Testis (tissue), 2 donors: ENCODE data around the gene TNS3.

Experiments
- POLR2A ChIP-seq: fragments of 450-650 bp; IDR thresholded peaks from one replicate; pipeline ENCODE4 v1.6.1; 2017; ENCODE audit warnings: antibody characterized with exemption, mild to moderate bottlenecking, moderate library complexity
- TF ChIP-seq, protein P1 (sequence below), 3 experiments: fragments of 450-650 bp in 2 of 3; fragments of 200-600 bp in 1 of 3; sonication (generic) in 1 of 3; IDR thresholded peaks; one replicate each; pipeline ENCODE4 v1.5.1; 2016 to 2019; ENCODE audit warnings: antibody characterized with exemption in 3 of 3, mild to moderate bottlenecking in 2 of 3, moderate library complexity in 1 of 3

- TF ChIP-seq, protein P1, sequence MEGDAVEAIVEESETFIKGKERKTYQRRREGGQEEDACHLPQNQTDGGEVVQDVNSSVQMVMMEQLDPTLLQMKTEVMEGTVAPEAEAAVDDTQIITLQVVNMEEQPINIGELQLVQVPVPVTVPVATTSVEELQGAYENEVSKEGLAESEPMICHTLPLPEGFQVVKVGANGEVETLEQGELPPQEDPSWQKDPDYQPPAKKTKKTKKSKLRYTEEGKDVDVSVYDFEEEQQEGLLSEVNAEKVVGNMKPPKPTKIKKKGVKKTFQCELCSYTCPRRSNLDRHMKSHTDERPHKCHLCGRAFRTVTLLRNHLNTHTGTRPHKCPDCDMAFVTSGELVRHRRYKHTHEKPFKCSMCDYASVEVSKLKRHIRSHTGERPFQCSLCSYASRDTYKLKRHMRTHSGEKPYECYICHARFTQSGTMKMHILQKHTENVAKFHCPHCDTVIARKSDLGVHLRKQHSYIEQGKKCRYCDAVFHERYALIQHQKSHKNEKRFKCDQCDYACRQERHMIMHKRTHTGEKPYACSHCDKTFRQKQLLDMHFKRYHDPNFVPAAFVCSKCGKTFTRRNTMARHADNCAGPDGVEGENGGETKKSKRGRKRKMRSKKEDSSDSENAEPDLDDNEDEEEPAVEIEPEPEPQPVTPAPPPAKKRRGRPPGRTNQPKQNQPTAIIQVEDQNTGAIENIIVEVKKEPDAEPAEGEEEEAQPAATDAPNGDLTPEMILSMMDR (IDR thresholded peaks at IDR 0.05): no peak
- no peak for TF ChIP-seq POLR2A
Observed at GRCh38 chr7:47327346-47327697, 254.6 kb downstream of the TNS3 start.
